ENCODE measurements around the gene CENPQ. TPM values are rescaled to one million over a fixed set of nuclear protein-coding genes. Genes with fewer than 3 reads are reported as not detected.

CENPQ gene
- polyA plus RNA-seq, 1 experiment, result 2.1 TPM

DNA sequence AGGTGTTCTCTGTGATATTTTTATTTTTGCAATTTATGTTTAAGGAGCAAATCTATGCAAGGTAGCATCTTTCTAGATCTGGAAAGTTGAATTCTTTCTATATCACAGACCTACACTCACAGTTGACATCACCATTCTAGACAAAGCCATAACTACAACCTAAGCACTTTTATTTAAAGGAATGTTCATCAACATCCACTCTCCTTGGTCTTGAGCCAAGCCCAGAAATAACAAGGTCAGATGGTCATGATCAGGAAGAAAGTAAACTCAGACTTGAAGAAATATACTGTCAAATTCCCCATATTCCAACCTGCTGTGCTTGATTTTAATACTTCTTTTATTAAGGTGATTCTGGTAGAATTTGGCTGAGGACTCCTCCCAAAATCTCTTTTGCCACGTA is 32.3 kb upstream of the CENPQ start:
- POLR2A ChIA-PET, result no interaction called here
- TF ChIP-seq, protein P1, sequence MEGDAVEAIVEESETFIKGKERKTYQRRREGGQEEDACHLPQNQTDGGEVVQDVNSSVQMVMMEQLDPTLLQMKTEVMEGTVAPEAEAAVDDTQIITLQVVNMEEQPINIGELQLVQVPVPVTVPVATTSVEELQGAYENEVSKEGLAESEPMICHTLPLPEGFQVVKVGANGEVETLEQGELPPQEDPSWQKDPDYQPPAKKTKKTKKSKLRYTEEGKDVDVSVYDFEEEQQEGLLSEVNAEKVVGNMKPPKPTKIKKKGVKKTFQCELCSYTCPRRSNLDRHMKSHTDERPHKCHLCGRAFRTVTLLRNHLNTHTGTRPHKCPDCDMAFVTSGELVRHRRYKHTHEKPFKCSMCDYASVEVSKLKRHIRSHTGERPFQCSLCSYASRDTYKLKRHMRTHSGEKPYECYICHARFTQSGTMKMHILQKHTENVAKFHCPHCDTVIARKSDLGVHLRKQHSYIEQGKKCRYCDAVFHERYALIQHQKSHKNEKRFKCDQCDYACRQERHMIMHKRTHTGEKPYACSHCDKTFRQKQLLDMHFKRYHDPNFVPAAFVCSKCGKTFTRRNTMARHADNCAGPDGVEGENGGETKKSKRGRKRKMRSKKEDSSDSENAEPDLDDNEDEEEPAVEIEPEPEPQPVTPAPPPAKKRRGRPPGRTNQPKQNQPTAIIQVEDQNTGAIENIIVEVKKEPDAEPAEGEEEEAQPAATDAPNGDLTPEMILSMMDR (IDR thresholded peaks at IDR 0.05; ENCODE audit: insufficient read depth, low read depth, low read length), result no peak
- H3K27me3 ChIP-seq (ENCODE audit: control insufficient read depth, insufficient read depth, low read length), result no peaks in the 10 kb centered on the region
- no peaks in the 10 kb centered on the region; the same call in 1 of the 2 replicates for H3K36me3 ChIP-seq (ENCODE audit: control insufficient read depth, insufficient read depth, low read length)
- no peak for DNase-seq (ENCODE audit: low read depth)
- H3K4me3 ChIP-seq (ENCODE audit: low read depth, low read length), result no peak overlapping the region
- CTCF ChIA-PET, result no interaction called here

DNA sequence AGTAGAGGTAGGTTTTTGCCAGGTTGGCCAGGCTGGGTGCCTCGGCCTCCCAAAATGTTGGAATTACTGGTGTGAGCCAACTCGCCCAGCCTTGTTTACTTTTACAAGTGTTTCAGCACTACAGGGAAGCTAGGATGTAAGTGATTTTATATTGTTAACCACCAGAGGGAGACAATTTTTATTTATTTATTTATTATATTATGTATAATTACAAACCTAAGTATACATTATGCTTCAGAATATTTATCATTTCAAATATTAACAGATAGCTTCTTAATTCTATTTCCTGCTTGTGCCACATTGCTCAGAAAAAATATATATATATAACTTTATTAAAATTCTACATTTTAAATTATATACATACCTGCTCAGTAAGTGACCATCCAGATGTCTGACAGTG is 9.9 kb upstream of the CENPQ start:
- DNase-seq (ENCODE audit: low read depth), result no peak

DNA sequence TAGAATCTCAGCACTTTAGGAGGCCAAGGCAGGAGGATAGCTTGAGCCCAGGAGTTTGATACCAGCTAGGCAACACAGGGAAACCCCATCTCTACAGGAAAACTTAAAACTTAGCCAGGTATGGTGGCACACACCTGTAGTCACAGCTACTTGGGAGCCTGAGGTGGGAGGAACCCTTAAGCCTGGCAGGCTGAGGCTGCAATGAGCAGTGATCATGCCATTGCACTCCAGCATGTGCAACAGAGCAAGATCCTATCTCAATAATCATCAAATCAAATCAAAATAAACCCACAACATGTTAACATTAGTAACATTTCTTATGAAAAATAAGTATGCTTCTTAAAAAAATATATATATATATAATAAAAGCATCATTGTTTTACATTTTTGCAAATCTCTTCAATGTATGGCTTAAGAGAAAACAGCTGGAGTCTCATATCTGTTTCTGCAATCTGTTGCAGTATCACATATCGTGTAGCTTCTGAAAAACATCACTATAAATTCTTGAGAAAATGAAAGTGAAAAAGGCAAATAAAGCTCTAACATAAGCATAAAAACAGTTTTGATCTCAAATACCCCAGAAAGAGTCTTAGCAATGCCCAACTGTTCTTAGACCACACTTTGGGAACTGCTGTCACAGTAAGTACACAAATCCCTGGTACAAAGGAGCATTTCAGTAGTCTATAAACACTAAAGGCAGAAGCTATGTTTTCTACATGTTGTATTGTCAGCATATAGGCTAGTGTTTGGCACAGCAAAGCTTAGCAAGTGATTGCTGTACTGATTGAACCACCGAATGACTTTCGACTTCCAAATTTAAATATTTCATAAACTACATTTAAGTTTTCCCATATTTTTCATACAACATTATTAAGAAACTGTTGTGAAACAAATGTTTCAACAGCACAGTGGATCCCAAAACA is 8.1 kb upstream of the CENPQ start:
- H3K4me3 ChIP-seq (ENCODE audit: low read depth, low read length), result no peak overlapping the region
- TF ChIP-seq, protein P1 (IDR thresholded peaks at IDR 0.05; ENCODE audit: insufficient read depth, low read depth, low read length), result no peak
- peaks cover 1% of the 10 kb centered on the region; the same call in 1 of the 2 replicates for H3K36me3 ChIP-seq (ENCODE audit: control insufficient read depth, insufficient read depth, low read length)
- DNase-seq (ENCODE audit: low read depth), result no peak
- H3K27me3 ChIP-seq (ENCODE audit: control insufficient read depth, insufficient read depth, low read length), result no peaks in the 10 kb centered on the region
- ChIA-PET POLR2A (no interaction called here), CTCF (no interaction called here)

More for the DNA sequence above, 9.9 kb upstream of the CENPQ start:
- ChIA-PET CTCF (no interaction called here), POLR2A (no interaction called here)
- H3K36me3 ChIP-seq (ENCODE audit: control insufficient read depth, insufficient read depth, low read length), result peaks cover 1% of the 10 kb centered on the region; the same call in 1 of the 2 replicates
- no peak overlapping the region for H3K4me3 ChIP-seq (ENCODE audit: low read depth, low read length)
- no peaks in the 10 kb centered on the region for H3K27me3 ChIP-seq (ENCODE audit: control insufficient read depth, insufficient read depth, low read length)
- TF ChIP-seq, protein P1 (IDR thresholded peaks at IDR 0.05; ENCODE audit: insufficient read depth, low read depth, low read length), result peak; percentile 28; the same call in 1 of the 2 replicates

DNA sequence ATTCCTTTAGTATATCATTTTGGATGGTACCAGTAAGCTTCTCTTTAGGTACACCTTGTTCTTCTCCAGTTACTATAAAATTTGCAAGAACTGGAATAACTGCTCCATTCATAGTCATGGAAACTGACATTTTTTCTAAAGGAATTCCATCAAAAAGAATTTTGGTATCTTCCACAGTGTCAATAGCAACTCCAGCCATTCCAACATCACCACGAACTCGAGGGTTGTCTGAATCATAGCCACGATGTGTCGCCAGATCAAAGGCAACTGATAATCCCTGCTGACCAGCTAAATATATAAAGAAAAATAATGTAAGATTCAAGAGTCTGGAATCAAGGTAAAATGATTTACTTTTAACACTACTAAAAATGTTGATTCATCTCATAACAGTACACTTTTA is 5.4 kb upstream of the CENPQ start:
- ChIA-PET CTCF (interaction anchor here (0.6 kb wide), 1 partner anchor 11 kb away, joined by 3 read pairs; no protein-coding TSS in a partner anchor), POLR2A (no interaction called here)
- no peak for DNase-seq (ENCODE audit: low read depth)
- TF ChIP-seq, protein P1 (IDR thresholded peaks at IDR 0.05; ENCODE audit: insufficient read depth, low read depth, low read length), result no peak
- no peaks in the 10 kb centered on the region for H3K27me3 ChIP-seq (ENCODE audit: control insufficient read depth, insufficient read depth, low read length)
- peaks cover 1% of the 10 kb centered on the region; the same call in 1 of the 2 replicates for H3K36me3 ChIP-seq (ENCODE audit: control insufficient read depth, insufficient read depth, low read length)
- no peak overlapping the region for H3K4me3 ChIP-seq (ENCODE audit: low read depth, low read length)

DNA sequence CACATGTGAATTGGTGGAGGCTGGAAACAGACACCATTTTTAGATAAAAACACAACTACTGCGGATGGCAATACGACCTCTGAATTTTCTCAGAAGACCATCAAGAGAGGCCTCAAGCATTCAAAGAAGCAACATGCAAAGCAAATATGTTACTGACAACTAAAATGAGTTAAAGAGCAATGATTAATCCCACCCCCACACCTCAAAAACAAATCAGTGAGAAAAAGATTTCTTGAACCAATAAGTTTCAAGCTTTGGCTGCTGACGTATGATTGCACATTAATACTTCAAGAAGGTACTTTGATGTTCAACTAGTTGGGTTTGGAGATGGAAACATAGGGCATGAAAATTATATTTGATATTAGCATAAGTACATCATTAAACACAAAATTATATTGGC is 1.1 kb upstream of the CENPQ start:
- CTCF ChIA-PET, result no interaction called here
- Histone ChIP-seq H3K27me3 (ENCODE audit: control insufficient read depth, insufficient read depth, low read length) (no peaks in the 10 kb centered on the region), H3K36me3 (ENCODE audit: control insufficient read depth, insufficient read depth, low read length) (no peaks in the 10 kb centered on the region; the same call in 1 of the 2 replicates), H3K4me3 (ENCODE audit: low read depth, low read length) (peak overlapping the region; percentile 55)
- POLR2A ChIA-PET, result no interaction called here
- no peak for DNase-seq (ENCODE audit: low read depth)
- TF ChIP-seq, protein P1 (IDR thresholded peaks at IDR 0.05; ENCODE audit: insufficient read depth, low read depth, low read length), result no peak

Measured in BJ (cell line).